IMR-90 (cell line): ENCODE results near the gene EIF2B5. TPM values are rescaled to one million over a fixed set of nuclear protein-coding genes. Genes with fewer than 3 reads are reported as not detected.

ENCODE experiments used
- ATAC-seq: fragments of 200-7000 bp; cut with Tn5 transposase; 2 replicates; pipeline ENCODE4 v1.9.1; 2020; ENCODE audit warnings: low read depth, mild to moderate bottlenecking, moderate library complexity
- BruUV-seq: library from RNA; stranded (reverse); fragments of 400-500 nt; replicated peaks from 2 replicates; lab custom pipeline; 2021; lab: Mats Ljungman, UMichigan
- CTCF ChIA-PET: fragments of 300-600 bp; formaldehyde crosslinking; extraction: SDS; loops from one replicate; lab custom pipeline; 2021; ENCODE audit warnings: antibody characterized with exemption; lab: Yijun Ruan, JAX
- POLR2A ChIA-PET: fragments of 300-600 bp; sonication (Branson Sonifier 250); formaldehyde crosslinking; loops from one replicate; lab custom pipeline; 2022; ENCODE audit warnings: antibody characterized with exemption; ENCODE audit not compliant: unreplicated experiment; lab: Charles Lee
- DNase-seq: peaks from one replicate; pipeline ENCODE4 v3.0.0; 2013
- H2AFZ ChIP-seq: replicated peaks from 2 replicates; pipeline ENCODE3; 2013; ENCODE audit warnings: low read length, mild to moderate bottlenecking; ENCODE audit not compliant: poor library complexity
- H2AK5ac ChIP-seq: 2 replicates; pipeline ENCODE4 v1.6.1; 2013; ENCODE audit warnings: low read depth, low read length, inconsistent platforms
- H2AK9ac ChIP-seq: replicated peaks from 2 replicates; pipeline ENCODE3; 2013; ENCODE audit warnings: mild to moderate bottlenecking, low read depth, low read length, moderate library complexity; ENCODE audit not compliant: poor library complexity
- H2BK120ac ChIP-seq: 2 replicates; pipeline ENCODE4 v1.6.1; 2013; ENCODE audit warnings: low read depth, low read length, inconsistent platforms
- H2BK15ac ChIP-seq: 3 replicates; pipeline ENCODE4 v1.6.1; 2013; ENCODE audit warnings: low read depth, low read length, inconsistent platforms
- H2BK20ac ChIP-seq: 2 replicates; pipeline ENCODE4 v1.6.1; 2013; ENCODE audit warnings: low read depth, mild to moderate bottlenecking, inconsistent platforms, low read length, moderate library complexity
- H2BK5ac ChIP-seq: 2 replicates; pipeline ENCODE4 v1.6.1; 2013; ENCODE audit warnings: mild to moderate bottlenecking, low read depth, low read length, inconsistent platforms; ENCODE audit not compliant: poor library complexity, severe bottlenecking
- H3K14ac ChIP-seq: replicated peaks from 2 replicates; pipeline ENCODE4 v1.6.1; 2013; ENCODE audit warnings: low read depth, low read length, inconsistent platforms
- H3K18ac ChIP-seq: 2 replicates; pipeline ENCODE4 v1.6.1; 2013; ENCODE audit warnings: low read depth, low read length, control low read depth
- H3K23ac ChIP-seq: 2 replicates; pipeline ENCODE4 v1.6.1; 2013; ENCODE audit warnings: low read depth, low read length, inconsistent platforms
- H3K27ac ChIP-seq: 2 replicates; pipeline ENCODE4 v1.5.1; 2013; ENCODE audit warnings: mild to moderate bottlenecking, control low read depth, low read length; ENCODE audit not compliant: insufficient read depth
- H3K27me3 ChIP-seq: 2 replicates; pipeline ENCODE4 v1.6.1; 2013; ENCODE audit warnings: low read length; ENCODE audit not compliant: control insufficient read depth, insufficient read depth
- H3K36me3 ChIP-seq: 2 replicates; pipeline ENCODE4 v1.6.1; 2013; ENCODE audit warnings: low read length, mixed read lengths; ENCODE audit not compliant: control insufficient read depth, insufficient read depth
- H3K4ac ChIP-seq: 2 replicates; pipeline ENCODE4 v1.6.1; 2013; ENCODE audit warnings: low read depth, low read length, inconsistent platforms
- H3K4me1 ChIP-seq: 2 replicates; pipeline ENCODE4 v1.6.1; 2013; ENCODE audit warnings: low read length, mixed read lengths; ENCODE audit not compliant: control insufficient read depth, insufficient read depth
- H3K4me2 ChIP-seq: 2 replicates; pipeline ENCODE4 v1.6.1; 2013; ENCODE audit warnings: low read depth, mild to moderate bottlenecking, control low read depth, low read length, moderate library complexity
- H3K4me3 ChIP-seq: 2 replicates; pipeline ENCODE4 v1.5.1; 2013; ENCODE audit warnings: low read depth, mild to moderate bottlenecking, control low read depth, low read length, moderate library complexity; ENCODE audit not compliant: insufficient read depth
- H3K56ac ChIP-seq: 2 replicates; pipeline ENCODE4 v1.6.1; 2013; ENCODE audit warnings: low read length, inconsistent platforms; ENCODE audit not compliant: insufficient read depth; ENCODE audit errors: extremely low read depth
- H3K79me1 ChIP-seq, 2 experiments: 2 replicates each; pipeline ENCODE4 v1.6.1; 2013; ENCODE audit warnings: low read length in 2 of 2, inconsistent platforms in 1 of 2, low read depth in 1 of 2
- H3K9ac ChIP-seq: 2 replicates; pipeline ENCODE4 v1.6.1; 2013; ENCODE audit warnings: low read depth, low read length, control low read depth
- H3K9me1 ChIP-seq: 2 replicates; pipeline ENCODE4 v1.6.1; 2013; ENCODE audit warnings: low read length, inconsistent platforms; ENCODE audit not compliant: insufficient read depth
- H3K9me3 ChIP-seq: 2 replicates; pipeline ENCODE4 v1.6.1; 2013; ENCODE audit warnings: low read length; ENCODE audit not compliant: control insufficient read depth, insufficient read depth
- H4K20me1 ChIP-seq: 2 replicates; pipeline ENCODE4 v1.6.1; 2013; ENCODE audit warnings: low read length, inconsistent platforms; ENCODE audit not compliant: insufficient read depth
- H4K5ac ChIP-seq: 2 replicates; pipeline ENCODE4 v1.6.1; 2013; ENCODE audit warnings: mild to moderate bottlenecking, low read depth, low read length, control low read depth
- H4K8ac ChIP-seq, 2 experiments: 2 replicates each; pipeline ENCODE4 v1.6.1; 2013; ENCODE audit warnings: low read depth in 2 of 2, low read length in 2 of 2, control low read depth in 1 of 2, inconsistent platforms in 1 of 2
- H4K91ac ChIP-seq: 2 replicates; pipeline ENCODE4 v1.6.1; 2013; ENCODE audit warnings: low read depth, low read length, inconsistent platforms; ENCODE audit not compliant: insufficient read depth
- BHLHE40 ChIP-seq: fragments of 150-350 bp; IDR thresholded peaks from 2 replicates; pipeline ENCODE4 v1.6.1; 2016; ENCODE audit warnings: mild to moderate bottlenecking, low read depth, low read length
- CEBPB ChIP-seq: IDR thresholded peaks from 2 replicates; pipeline ENCODE4 v1.6.1; 2012; ENCODE audit warnings: low read depth, low read length, improper control_type of control experiment
- CHD1 ChIP-seq: IDR thresholded peaks from 2 replicates; pipeline ENCODE4 v1.6.1; 2012; ENCODE audit warnings: low read depth, low read length, improper control_type of control experiment
- FOS ChIP-seq: fragments of 150-350 bp; IDR thresholded peaks from 2 replicates; pipeline ENCODE4 v1.6.1; 2016; ENCODE audit warnings: low read depth, low read length
- MXI1 ChIP-seq: IDR thresholded peaks from 2 replicates; pipeline ENCODE4 v1.6.1; 2012; ENCODE audit warnings: low read depth, mild to moderate bottlenecking, low read length, moderate library complexity, borderline replicate concordance
- NFE2L2 ChIP-seq: fragments of 150-350 bp; IDR thresholded peaks from 2 replicates; pipeline ENCODE4 v1.6.1; 2016; ENCODE audit warnings: low read depth, mild to moderate bottlenecking, low read length
- RAD21 ChIP-seq: IDR thresholded peaks from 2 replicates; pipeline ENCODE4 v1.6.1; 2012; ENCODE audit warnings: low read length, improper control_type of control experiment
- RFX5 ChIP-seq: IDR thresholded peaks from 2 replicates; pipeline ENCODE4 v1.8.0; 2012; ENCODE audit warnings: low read depth, mild to moderate bottlenecking, low read length, moderate library complexity
- SMC3 ChIP-seq: fragments of 150-350 bp; IDR thresholded peaks from 2 replicates; pipeline ENCODE4 v1.6.1; 2016; ENCODE audit warnings: low read depth, mild to moderate bottlenecking, antibody characterized with exemption, low read length, moderate library complexity
- WGBS, 2 experiments: methylation state at CpG; one replicate each; pipeline versions ENCODE4 v1.1.5 to v1.1.7; 2013; ENCODE audit warnings: missing lambda C conversion rate in 2 of 2; ENCODE audit not compliant: insufficient read length in 1 of 2; ENCODE audit errors: extremely low coverage in 2 of 2; 5-methylcytosine and 5-hydroxymethylcytosine counted together
- dilution Hi-C: fragments of 300-500 bp; cut with HindIII; formaldehyde crosslinking; loops from one replicate; pipeline ENCODE4 v1.14.3; 2018; ENCODE audit warnings: low sequenced_read_pairs; ENCODE audit not compliant: unreplicated experiment
- in situ Hi-C: fragments of 300-500 bp; cut with MboI; formaldehyde crosslinking; loops from 3 replicates; pipeline ENCODE4 v1.14.3; 2019; ENCODE audit warnings: low sequenced_read_pairs, inconsistent platforms, mixed read lengths
- intact Hi-C: fragments of 100-400 bp; cut with micrococcal nuclease; formaldehyde crosslinking; loops from 2 replicates; pipeline ENCODE4 v1.10.0; 2022
- polyA plus RNA-seq, 3 experiments: library from polyadenylated mRNA; depleted of rRNA; stranded (reverse); fragments of >200 nt; gene quantifications; 2 replicates each; pipeline ENCODE4 v1.2.3, GENCODE V29; 2012; ENCODE audit warnings: low replicate concordance in 1 of 3
- total RNA-seq: library from RNA; depleted of rRNA; stranded (reverse); fragments of >200 nt; gene quantifications from 2 replicates; pipeline ENCODE4 v1.2.3, GENCODE V29; 2012

Gene EIF2B5
- total and polyA plus RNA-seq, 2 of the 4 experiments (the other 2 are of a cell fraction) = 31.7 to 37.6 TPM

- CTCF ChIA-PET = no interaction called here
- BruUV-seq = no TSS peak
These were observed 8.2 kb downstream of the EIF2B5 start for GRCh38 chr3:184143327-184143726.

More at GRCh38 chr3:184143327-184143726, 8.2 kb downstream of the EIF2B5 start:
- Histone ChIP-seq H3K4ac (no peak overlapping the region), H4K20me1 (peaks cover 18% of the 10 kb centered on the region), H3K9me1 (no peaks in the 10 kb centered on the region), H3K27me3 (no peaks in the 10 kb centered on the region), H3K14ac (no peak overlapping the region), H2AFZ (no peak overlapping the region), H3K18ac (no peak overlapping the region), H2BK5ac (no peak overlapping the region), H3K36me3 (peaks cover 45% of the 10 kb centered on the region), H2AK5ac (no peak overlapping the region), H3K4me3 (no peak overlapping the region), H3K27ac (no peak overlapping the region), H3K9me3 (no peaks in the 10 kb centered on the region), H2AK9ac (no peak overlapping the region), H2BK20ac (no peak overlapping the region), H4K91ac (no peak overlapping the region), H3K56ac (no peak overlapping the region), H3K9ac (no peak overlapping the region), H2BK15ac (no peak overlapping the region), H3K4me2 (no peak overlapping the region), H4K8ac (no peak overlapping the region), H2BK120ac (no peak overlapping the region), H3K4me1 (0 out of 2 replicates have a peak, but pooled peaks cover 2% of the 10 kb centered on the region), H3K79me1 (peaks cover 17 to 24% of the 10 kb centered on the region in 2 experiments), H3K23ac (no peak overlapping the region), H4K5ac (no peak overlapping the region)
- POLR2A ChIA-PET = no interaction called here
- DNase-seq = no peak
- TF ChIP-seq RAD21 = no peak
- no peak for TF ChIP-seq NFE2L2
- TF ChIP-seq RFX5 = no peak
- no peak for TF ChIP-seq CHD1
- no peak for TF ChIP-seq BHLHE40
- TF ChIP-seq FOS = no peak
- TF ChIP-seq MXI1 = no peak
- no peak for TF ChIP-seq SMC3
- TF ChIP-seq CEBPB = no peak
- in situ Hi-C loops = no loop called here
- dilution Hi-C loops = no loop called here
- no peak for ATAC-seq
- intact Hi-C loops = no loop called here
- no CpG with 5 or more reads among the region's 3 CpGs for WGBS, 2 experiments
